HFF-Myc (cell line): ENCODE data around the gene JADE2.
"Not testable (repeated sequence)": the region's sequence is repeated elsewhere in the genome, so short reads cannot be mapped to it uniquely, and the experiment has no call there.

ENCODE experiments used
- DNase-seq: peaks from one replicate; pipeline ENCODE4 v3.0.0-alpha.2; 2011; ENCODE audit warnings: low read depth; ENCODE audit errors: extremely low read depth
- H3K4me3 ChIP-seq: replicated peaks from 2 replicates; pipeline ENCODE4 v1.5.1; 2011; ENCODE audit warnings: low read depth, mild to moderate bottlenecking, control low read depth, low read length
- TF ChIP-seq, protein P1 (sequence below): IDR thresholded peaks from 2 replicates; pipeline ENCODE4 v1.5.1; 2012; ENCODE audit warnings: mild to moderate bottlenecking, low read depth, low read length, control low read depth; ENCODE audit errors: missing control alignments

Gene JADE2

GRCh38 chr5:134491841-134492442 is 33.5 kb upstream of the JADE2 start:
- no peak overlapping the region for H3K4me3 ChIP-seq
- no peak for DNase-seq
- TF ChIP-seq, protein P1, sequence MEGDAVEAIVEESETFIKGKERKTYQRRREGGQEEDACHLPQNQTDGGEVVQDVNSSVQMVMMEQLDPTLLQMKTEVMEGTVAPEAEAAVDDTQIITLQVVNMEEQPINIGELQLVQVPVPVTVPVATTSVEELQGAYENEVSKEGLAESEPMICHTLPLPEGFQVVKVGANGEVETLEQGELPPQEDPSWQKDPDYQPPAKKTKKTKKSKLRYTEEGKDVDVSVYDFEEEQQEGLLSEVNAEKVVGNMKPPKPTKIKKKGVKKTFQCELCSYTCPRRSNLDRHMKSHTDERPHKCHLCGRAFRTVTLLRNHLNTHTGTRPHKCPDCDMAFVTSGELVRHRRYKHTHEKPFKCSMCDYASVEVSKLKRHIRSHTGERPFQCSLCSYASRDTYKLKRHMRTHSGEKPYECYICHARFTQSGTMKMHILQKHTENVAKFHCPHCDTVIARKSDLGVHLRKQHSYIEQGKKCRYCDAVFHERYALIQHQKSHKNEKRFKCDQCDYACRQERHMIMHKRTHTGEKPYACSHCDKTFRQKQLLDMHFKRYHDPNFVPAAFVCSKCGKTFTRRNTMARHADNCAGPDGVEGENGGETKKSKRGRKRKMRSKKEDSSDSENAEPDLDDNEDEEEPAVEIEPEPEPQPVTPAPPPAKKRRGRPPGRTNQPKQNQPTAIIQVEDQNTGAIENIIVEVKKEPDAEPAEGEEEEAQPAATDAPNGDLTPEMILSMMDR: no peak

- no peak overlapping the region for H3K4me3 ChIP-seq
- DNase-seq: no peak
- TF ChIP-seq, protein P1: no peak
Observed at GRCh38 chr5:134492568-134492967, 32.9 kb upstream of the JADE2 start.

DNA sequence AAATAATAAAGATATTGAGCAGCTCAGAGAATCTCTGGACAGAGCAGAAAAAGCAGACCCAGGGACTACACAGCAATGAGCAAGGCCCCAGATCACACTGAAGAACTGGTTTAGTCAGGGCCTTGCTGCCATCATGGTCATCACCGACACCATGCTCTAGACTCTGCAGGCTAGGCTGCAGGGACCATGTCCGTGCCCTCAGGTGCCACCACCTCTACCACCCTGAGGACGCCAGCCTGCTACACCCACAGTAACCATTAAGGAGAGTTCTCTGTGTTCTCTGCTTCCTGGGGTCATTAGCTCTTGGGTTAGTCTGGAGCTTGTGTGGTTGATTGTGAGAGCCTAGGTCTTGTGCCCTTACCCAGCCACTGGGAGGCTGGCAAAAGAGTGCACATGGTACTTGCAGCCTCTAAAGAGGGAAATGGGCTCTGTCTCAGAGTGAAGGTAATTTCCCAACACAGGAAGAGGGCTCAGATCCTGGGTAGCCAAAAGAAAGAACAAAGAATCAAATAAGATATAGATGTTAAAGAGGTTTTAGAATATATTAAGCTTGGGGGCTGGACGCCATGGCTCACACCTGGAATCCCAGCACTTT is 31.9 kb upstream of the JADE2 start:
- TF ChIP-seq, protein P1: no peak
- DNase-seq: no peak
- no peak overlapping the region for H3K4me3 ChIP-seq

DNA sequence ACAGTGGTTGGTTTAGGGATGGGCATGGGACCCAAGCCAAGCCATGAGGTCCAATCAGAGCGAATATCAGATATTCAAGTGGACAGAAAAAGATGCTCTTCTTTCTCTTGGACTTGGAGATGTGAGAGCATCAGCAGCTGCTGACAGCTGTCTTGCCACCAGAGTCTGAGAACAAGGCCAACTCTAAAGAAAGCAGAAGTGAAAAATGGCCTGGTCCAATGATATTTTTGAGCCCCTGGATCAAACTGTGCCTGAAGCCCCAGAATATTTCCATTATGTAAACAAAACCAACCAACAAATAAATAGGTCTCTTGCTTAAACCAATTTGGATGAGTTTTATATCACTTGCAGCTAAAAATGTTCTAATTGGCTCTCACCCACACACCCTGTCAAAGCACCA is 30.7 kb upstream of the JADE2 start:
- H3K4me3 ChIP-seq: no peak overlapping the region
- TF ChIP-seq, protein P1: no peak
- DNase-seq: no peak

- not testable (repeated sequence) for H3K4me3 ChIP-seq, DNase-seq
Observed at GRCh38 chr5:134499905-134500304, 25.6 kb upstream of the JADE2 start.

GRCh38 chr5:134500699-134501430 is 24.6 kb upstream of the JADE2 start:
- no peak for DNase-seq
- TF ChIP-seq, protein P1: no peak
- H3K4me3 ChIP-seq: no peak overlapping the region

DNA sequence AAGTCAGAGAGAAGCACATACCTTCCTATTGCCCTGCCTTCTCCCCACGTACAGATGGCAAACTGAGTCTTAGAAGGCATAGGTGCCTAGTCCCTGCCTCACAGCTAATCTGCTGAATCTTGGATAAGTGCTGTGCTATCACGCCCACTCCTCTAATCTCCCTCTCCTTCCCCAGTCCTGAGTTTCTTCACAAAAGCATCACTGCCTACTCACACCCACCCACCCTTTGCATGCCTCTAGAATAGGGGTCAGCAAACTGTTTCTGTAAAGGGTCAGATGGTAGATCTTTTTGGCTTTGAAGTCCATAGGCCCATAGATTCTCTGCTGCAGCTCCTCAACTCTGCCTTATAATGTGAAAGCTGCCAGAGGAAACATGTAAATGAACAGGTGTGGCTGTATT is 23.2 kb upstream of the JADE2 start:
- TF ChIP-seq, protein P1: no peak
- no peak overlapping the region for H3K4me3 ChIP-seq
- no peak for DNase-seq
